ENCODE results near the gene ATRAID. TPM values are rescaled to one million over a fixed set of nuclear protein-coding genes. Genes with fewer than 3 reads are reported as not detected.

ATRAID gene
- total and polyA plus RNA-seq, 3 donors from 2014 or later = 263 to 323 (median 295) TPM

DNA sequence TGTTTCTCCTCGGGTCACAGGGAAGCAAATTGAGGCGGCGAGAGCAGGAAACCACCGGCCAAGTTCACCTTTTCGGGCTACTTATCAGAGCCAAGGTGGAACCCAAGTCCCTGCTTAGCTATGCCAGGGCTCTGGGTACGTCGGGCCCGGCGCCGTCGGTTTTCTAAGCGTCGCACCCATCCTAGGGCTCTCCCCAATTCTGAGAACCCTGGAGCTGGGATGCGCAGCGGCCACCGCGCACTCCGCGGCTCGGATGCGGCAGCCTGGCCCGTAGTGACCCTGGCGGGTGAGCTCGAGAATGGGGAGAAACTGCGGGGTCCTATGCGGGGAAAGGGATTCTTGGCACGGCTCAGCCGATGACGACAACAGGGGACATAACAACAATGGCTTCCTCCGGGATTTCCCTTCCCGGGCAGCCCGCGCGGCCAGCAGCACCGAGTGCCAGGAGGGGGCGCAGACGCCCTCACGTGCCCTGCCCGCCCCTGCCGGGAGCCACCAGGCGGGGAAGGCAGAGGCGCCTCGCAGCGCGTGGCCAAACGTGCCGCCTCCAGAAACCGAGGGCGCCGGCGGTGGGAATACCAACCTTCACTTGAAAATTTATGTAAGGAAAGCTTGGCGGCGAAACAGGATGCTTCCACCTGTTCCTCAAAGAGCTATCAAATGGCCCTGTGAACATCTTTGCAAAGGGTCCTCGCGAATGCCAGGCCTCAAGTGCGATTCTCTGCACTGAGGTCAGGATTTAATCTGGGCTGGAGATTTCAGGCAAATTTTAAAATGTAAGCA is 53.1 kb downstream of the ATRAID start:
- intact Hi-C loops (cut with DNase I; ENCODE audit: low total_unique reads) = no loop called here
- no peaks in the 10 kb centered on the region for H3K9me3 ChIP-seq
- no peaks in the 10 kb centered on the region for H3K27me3 ChIP-seq
- 5 to 13% methylated on average over 28 to 55 of the region's 56 CpGs for WGBS, 2 donors
- H3K36me3 ChIP-seq (ENCODE audit: low read depth, missing control alignments) = no peaks in the 10 kb centered on the region
- no peak for TF ChIP-seq POLR2A (IDR thresholded peaks at IDR 0.05)
- peak; percentile 14 to 41 (median 21) for TF ChIP-seq CTCF (IDR thresholded peaks at IDR 0.05)
- DNase-seq = peak; percentile 83
- H3K27ac ChIP-seq = peak overlapping the region; percentile 47 to 65
- H3K4me1 ChIP-seq = peaks cover 22% of the 10 kb centered on the region
- H3K4me3 ChIP-seq = peak overlapping the region; percentile 19 to 54

DNA sequence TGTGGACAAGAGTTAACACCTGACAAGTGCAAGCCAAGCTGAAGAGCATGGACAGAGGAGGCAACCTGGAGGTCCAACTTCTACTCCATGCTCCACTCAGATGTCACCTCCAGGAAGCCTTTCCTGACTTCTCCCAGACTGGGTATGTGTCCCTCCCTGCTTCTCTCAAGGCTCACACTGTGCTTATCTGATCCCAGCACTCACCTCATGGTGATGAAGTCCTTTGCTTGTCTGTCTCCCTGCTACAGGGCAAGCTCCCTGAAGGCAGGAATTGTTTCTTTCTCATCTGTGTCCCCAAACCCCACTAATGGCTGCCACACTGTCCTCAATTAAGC is 53.7 kb downstream of the ATRAID start:
- TF ChIP-seq POLR2A (IDR thresholded peaks at IDR 0.05) (no peak), CTCF (IDR thresholded peaks at IDR 0.05) (no peak)
- Histone ChIP-seq H3K27ac (no peak overlapping the region), H3K9me3 (no peaks in the 10 kb centered on the region), H3K4me1 (peaks cover 22% of the 10 kb centered on the region), H3K27me3 (no peaks in the 10 kb centered on the region), H3K4me3 (no peak overlapping the region), H3K36me3 (ENCODE audit: low read depth, missing control alignments) (no peaks in the 10 kb centered on the region)
- no peak for DNase-seq
- intact Hi-C loops (cut with DNase I; ENCODE audit: low total_unique reads) = no loop called here

Other genes starting within 250 kb of the ATRAID start
- 10 to 100 TPM; 31.4 to 49.8 TPM for gene MAPRE3, start 241.4 kb upstream of the ATRAID start, total RNA-seq
- 112 TPM for gene MAPRE3, start 241.4 kb upstream of the ATRAID start, polyA plus RNA-seq (ENCODE audit: insufficient read depth, low read depth, low replicate concordance)
- gene TMEM214, start 179.1 kb upstream of the ATRAID start, total RNA-seq = 10 to 100 TPM; 64.8 to 73.9 TPM
- gene TMEM214, start 179.1 kb upstream of the ATRAID start, polyA plus RNA-seq (ENCODE audit: insufficient read depth, low read depth, low replicate concordance) = 81.9 TPM
- gene AGBL5, start 160.4 kb upstream of the ATRAID start, total RNA-seq = 100 to 1,000 TPM; 227 to 294 TPM
- gene AGBL5, start 160.4 kb upstream of the ATRAID start, polyA plus RNA-seq (ENCODE audit: insufficient read depth, low read depth, low replicate concordance) = 784 TPM
- gene OST4, start 140.4 kb upstream of the ATRAID start, total RNA-seq = 100 to 1,000 TPM; 220 to 262 TPM
- gene OST4, start 140.4 kb upstream of the ATRAID start, polyA plus RNA-seq (ENCODE audit: insufficient read depth, low read depth, low replicate concordance) = 297 TPM
- gene EMILIN1, start 133.4 kb upstream of the ATRAID start, total RNA-seq = 10 to 100 TPM; 29.2 to 50.7 TPM
- 35.9 TPM for gene EMILIN1, start 133.4 kb upstream of the ATRAID start, polyA plus RNA-seq (ENCODE audit: insufficient read depth, low read depth, low replicate concordance)
- 10 to 100 TPM in 1 of 2 donors, 1 to 10 TPM in 1; 5.3 to 13.4 TPM for gene KHK, start 125.3 kb upstream of the ATRAID start, total RNA-seq
- 11.5 TPM for gene KHK, start 125.3 kb upstream of the ATRAID start, polyA plus RNA-seq (ENCODE audit: insufficient read depth, low read depth, low replicate concordance)
- gene CGREF1, start 92.9 kb upstream of the ATRAID start, total RNA-seq = 10 to 100 TPM in 1 of 2 donors, 1 to 10 TPM in 1; 6.6 to 11.1 TPM
- 7.4 TPM for gene CGREF1, start 92.9 kb upstream of the ATRAID start, polyA plus RNA-seq (ENCODE audit: insufficient read depth, low read depth, low replicate concordance)
- 10 to 100 TPM; 37.3 to 76.4 TPM for gene ABHD1, start 88.2 kb upstream of the ATRAID start, total RNA-seq
- 141 TPM for gene ABHD1, start 88.2 kb upstream of the ATRAID start, polyA plus RNA-seq (ENCODE audit: insufficient read depth, low read depth, low replicate concordance)
- 10 to 100 TPM; 82.0 to 84.0 TPM for gene PREB, start 77.4 kb upstream of the ATRAID start, total RNA-seq
- 62.4 TPM for gene PREB, start 77.4 kb upstream of the ATRAID start, polyA plus RNA-seq (ENCODE audit: insufficient read depth, low read depth, low replicate concordance)
- 10 to 100 TPM; 12.8 to 55.4 TPM for gene PRR30, start 72.6 kb upstream of the ATRAID start, total RNA-seq
- gene PRR30, start 72.6 kb upstream of the ATRAID start, polyA plus RNA-seq (ENCODE audit: insufficient read depth, low read depth, low replicate concordance) = 153 TPM
- gene TCF23, start 63.0 kb upstream of the ATRAID start, total RNA-seq = 1 to 10 TPM; 5.5 to 6.7 TPM
- 6.6 TPM for gene TCF23, start 63.0 kb upstream of the ATRAID start, polyA plus RNA-seq (ENCODE audit: insufficient read depth, low read depth, low replicate concordance)
- 10 to 100 TPM; 83.4 to 84.0 TPM for gene SLC5A6, start 227 bp downstream of the ATRAID start, total RNA-seq
- 83.9 TPM for gene SLC5A6, start 227 bp downstream of the ATRAID start, polyA plus RNA-seq (ENCODE audit: insufficient read depth, low read depth, low replicate concordance)
- 10 to 100 TPM; 62.5 to 66.9 TPM for gene CAD, start 5.3 kb downstream of the ATRAID start, total RNA-seq
- 40.0 TPM for gene CAD, start 5.3 kb downstream of the ATRAID start, polyA plus RNA-seq (ENCODE audit: insufficient read depth, low read depth, low replicate concordance)
- 100 to 1,000 TPM; 130 to 160 TPM for gene SLC30A3, start 51.0 kb downstream of the ATRAID start, total RNA-seq
- 111 TPM for gene SLC30A3, start 51.0 kb downstream of the ATRAID start, polyA plus RNA-seq (ENCODE audit: insufficient read depth, low read depth, low replicate concordance)
- 10 to 100 TPM; 37.4 to 57.9 TPM for gene DNAJC5G, start 63.4 kb downstream of the ATRAID start, total RNA-seq
- 65.0 TPM for gene DNAJC5G, start 63.4 kb downstream of the ATRAID start, polyA plus RNA-seq (ENCODE audit: insufficient read depth, low read depth, low replicate concordance)
- gene TRIM54, start 70.4 kb downstream of the ATRAID start, total RNA-seq = 10 to 100 TPM; 38.5 to 46.8 TPM
- gene TRIM54, start 70.4 kb downstream of the ATRAID start, polyA plus RNA-seq (ENCODE audit: insufficient read depth, low read depth, low replicate concordance) = 28.3 TPM
- gene UCN, start 96.4 kb downstream of the ATRAID start, total RNA-seq = 10 to 100 TPM; 16.2 to 18.8 TPM
- gene UCN, start 96.4 kb downstream of the ATRAID start, polyA plus RNA-seq (ENCODE audit: insufficient read depth, low read depth, low replicate concordance) = 0.75 TPM
- 10 to 100 TPM; 71.2 to 72.3 TPM for gene MPV17, start 111.1 kb downstream of the ATRAID start, total RNA-seq
- 59.5 TPM for gene MPV17, start 111.1 kb downstream of the ATRAID start, polyA plus RNA-seq (ENCODE audit: insufficient read depth, low read depth, low replicate concordance)
- 10 to 100 TPM; 72.6 to 91.3 TPM for gene GTF3C2, start 144.7 kb downstream of the ATRAID start, total RNA-seq
- gene GTF3C2, start 144.7 kb downstream of the ATRAID start, polyA plus RNA-seq (ENCODE audit: insufficient read depth, low read depth, low replicate concordance) = 55.1 TPM
- gene EIF2B4, start 158.3 kb downstream of the ATRAID start, total RNA-seq = 10 to 100 TPM; 59.4 to 67.7 TPM
- 111 TPM for gene EIF2B4, start 158.3 kb downstream of the ATRAID start, polyA plus RNA-seq (ENCODE audit: insufficient read depth, low read depth, low replicate concordance)
- gene SNX17, start 158.6 kb downstream of the ATRAID start, total RNA-seq = 100 to 1,000 TPM in 1 of 2 donors, 10 to 100 TPM in 1; 79.3 to 104 TPM
- 96.5 TPM for gene SNX17, start 158.6 kb downstream of the ATRAID start, polyA plus RNA-seq (ENCODE audit: insufficient read depth, low read depth, low replicate concordance)
- 10 to 100 TPM; 26.7 to 39.4 TPM for gene ZNF513, start 168.7 kb downstream of the ATRAID start, total RNA-seq
- gene ZNF513, start 168.7 kb downstream of the ATRAID start, polyA plus RNA-seq (ENCODE audit: insufficient read depth, low read depth, low replicate concordance) = 39.8 TPM
- gene PPM1G, start 197.6 kb downstream of the ATRAID start, total RNA-seq = 100 to 1,000 TPM; 163 to 245 TPM
- gene PPM1G, start 197.6 kb downstream of the ATRAID start, polyA plus RNA-seq (ENCODE audit: insufficient read depth, low read depth, low replicate concordance) = 569 TPM
- gene NRBP1, start 216.6 kb downstream of the ATRAID start, total RNA-seq = 100 to 1,000 TPM; 112 to 139 TPM
- gene NRBP1, start 216.6 kb downstream of the ATRAID start, polyA plus RNA-seq (ENCODE audit: insufficient read depth, low read depth, low replicate concordance) = 191 TPM
- gene KRTCAP3, start 230.3 kb downstream of the ATRAID start, total RNA-seq = 1 to 10 TPM; 4.3 to 6.8 TPM
- gene KRTCAP3, start 230.3 kb downstream of the ATRAID start, polyA plus RNA-seq (ENCODE audit: insufficient read depth, low read depth, low replicate concordance) = 5.1 TPM